Fibroblast of peridontal ligament (primary cell): Measurements from ENCODE around the gene HCAR1.
"Not testable (repeated sequence)": the region's sequence is repeated elsewhere in the genome, so short reads cannot be mapped to it uniquely, and the experiment has no call there.

Experiments used
- DNase-seq: peaks from one replicate; pipeline ENCODE4 v3.0.0-alpha.2; 2010; ENCODE audit errors: extremely low read depth

The HCAR1 gene

GRCh38 chr12:122721057-122721545 lies 9.5 kb downstream of the HCAR1 start:
- DNase-seq = no peak

- not testable (repeated sequence) for DNase-seq
Observed at GRCh38 chr12:122716658-122717057, 14.0 kb downstream of the HCAR1 start, which contains the start of gene HCAR3. Gene HCAR3 (minus strand): TSS chr12:122716811. CDS start chr12:122716737, 74 bp downstream.

- DNase-seq = not testable (repeated sequence)
Observed at GRCh38 chr12:122715211-122715610, 15.4 kb downstream of the HCAR1 start.

- DNase-seq = not testable (repeated sequence)
Observed at GRCh38 chr12:122713491-122714188, 17.0 kb downstream of the HCAR1 start.

GRCh38 chr12:122711266-122711665 lies 19.4 kb downstream of the HCAR1 start:
- DNase-seq = not testable (repeated sequence)

GRCh38 chr12:122710341-122710740 lies 20.3 kb downstream of the HCAR1 start:
- DNase-seq = not testable (repeated sequence)

GRCh38 chr12:122709287-122709686 lies 21.4 kb downstream of the HCAR1 start:
- not testable (repeated sequence) for DNase-seq

GRCh38 chr12:122703841-122704240 lies 26.8 kb downstream of the HCAR1 start:
- peak; percentile 52 for DNase-seq

GRCh38 chr12:122702890-122703611 lies 27.6 kb downstream of the HCAR1 start, which contains the start of gene HCAR2:
Gene HCAR2 (minus strand): TSS chr12:122703357. CDS start chr12:122703283, 74 bp downstream.
- peak; percentile 15 for DNase-seq

GRCh38 chr12:122701481-122701880 lies 29.2 kb downstream of the HCAR1 start:
- DNase-seq = not testable (repeated sequence)

- DNase-seq = not testable (repeated sequence)
Observed at GRCh38 chr12:122700038-122700710, 30.5 kb downstream of the HCAR1 start.

GRCh38 chr12:122696922-122697321 lies 33.7 kb downstream of the HCAR1 start:
- DNase-seq = not testable (repeated sequence)

- DNase-seq = no peak
Observed at GRCh38 chr12:122691566-122691965, 39.1 kb downstream of the HCAR1 start.

- no peak for DNase-seq
Observed at GRCh38 chr12:122688291-122688690, 42.4 kb downstream of the HCAR1 start.

GRCh38 chr12:122687086-122687485 lies 43.6 kb downstream of the HCAR1 start:
- no peak for DNase-seq

- DNase-seq = no peak
Observed at GRCh38 chr12:122686538-122686937, 44.1 kb downstream of the HCAR1 start.

GRCh38 chr12:122684297-122684813 lies 46.3 kb downstream of the HCAR1 start:
- no peak for DNase-seq

- DNase-seq = peak; percentile 74
Observed at GRCh38 chr12:122681814-122682213, 48.8 kb downstream of the HCAR1 start.

- DNase-seq = not testable (repeated sequence)
Observed at GRCh38 chr12:122680989-122681388, 49.7 kb downstream of the HCAR1 start.

- DNase-seq = not testable (repeated sequence)
Observed at GRCh38 chr12:122676781-122677180, 53.9 kb downstream of the HCAR1 start.
